ENCODE data around the gene LZTS3. TPM values are rescaled to one million over a fixed set of nuclear protein-coding genes. Genes with fewer than 3 reads are reported as not detected.

The LZTS3 gene
- total and polyA plus RNA-seq, 2 of the 13 experiments (the other 11 are each of a cell fraction or from before 2014, with no cell fraction given) = 10.1 to 31.3 TPM

DNA sequence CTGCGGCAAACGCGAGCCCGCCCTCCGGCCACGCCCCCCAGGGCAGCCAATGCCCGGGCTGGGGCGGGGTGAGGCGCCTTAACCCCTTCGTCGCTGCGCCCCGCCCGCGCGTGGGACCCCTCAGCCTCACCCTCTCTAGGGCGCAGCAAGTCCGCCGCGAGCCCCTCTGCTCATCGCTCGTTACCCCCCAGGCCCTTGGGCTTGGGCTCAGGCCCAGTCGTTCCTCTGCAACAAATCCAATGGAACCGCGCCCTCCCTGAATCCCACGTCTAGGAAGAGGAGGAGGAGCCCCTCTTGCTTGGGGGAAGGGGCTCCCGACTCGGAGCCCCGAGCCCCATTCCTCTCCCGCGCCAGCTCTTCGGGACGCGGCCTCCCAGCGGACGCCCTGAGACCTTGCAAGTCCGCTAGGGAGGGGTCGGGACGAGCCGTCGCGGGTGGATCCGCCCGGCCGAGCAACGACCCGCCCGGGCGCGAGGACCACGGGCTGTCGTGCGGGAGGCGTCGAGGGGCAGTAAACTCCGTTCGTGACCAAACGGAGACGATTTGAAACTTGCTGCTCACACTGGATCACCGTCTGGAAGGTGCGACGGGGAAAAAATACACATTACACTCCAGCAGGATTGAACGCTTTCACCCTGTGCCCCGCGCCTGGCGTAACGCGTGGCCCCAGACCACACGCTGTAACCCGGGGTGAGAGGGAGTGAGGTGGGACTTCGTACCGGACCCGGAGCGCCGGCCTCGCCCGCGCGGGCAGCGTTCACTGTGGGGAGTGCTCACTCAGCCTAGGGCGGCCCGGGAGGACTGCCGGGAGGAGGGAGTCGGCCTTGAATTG is 477 bp upstream of the LZTS3 start (continued):
- TF ChIP-seq ZNF34 (CRISPR knock-in tag; IDR thresholded peaks at IDR 0.05; ENCODE audit: borderline replicate concordance) = peak; percentile 98; the same call in 1 of the 2 replicates
- TF ChIP-seq FIP1L1 (IDR thresholded peaks at IDR 0.05; ENCODE audit: borderline replicate concordance, insufficient read depth, low read depth, low read length) = peak; percentile 93; the same call in 1 of the 2 replicates
- no peak for TF ChIP-seq SRF (IDR thresholded peaks at IDR 0.05; ENCODE audit: low read depth, low read length)
- no peak for TF ChIP-seq NCOA5 (CRISPR knock-in tag; IDR thresholded peaks at IDR 0.05)
- 0 out of 2 replicates have a peak, but pooled peaks have one; percentile 21 for TF ChIP-seq ZNF124 (CRISPR knock-in tag; IDR thresholded peaks at IDR 0.05)
- peak; percentile 87; the same call in 1 of the 2 replicates for TF ChIP-seq ZNF569 (CRISPR knock-in tag; IDR thresholded peaks at IDR 0.05; ENCODE audit: borderline replicate concordance)
- TF ChIP-seq, protein P1, sequence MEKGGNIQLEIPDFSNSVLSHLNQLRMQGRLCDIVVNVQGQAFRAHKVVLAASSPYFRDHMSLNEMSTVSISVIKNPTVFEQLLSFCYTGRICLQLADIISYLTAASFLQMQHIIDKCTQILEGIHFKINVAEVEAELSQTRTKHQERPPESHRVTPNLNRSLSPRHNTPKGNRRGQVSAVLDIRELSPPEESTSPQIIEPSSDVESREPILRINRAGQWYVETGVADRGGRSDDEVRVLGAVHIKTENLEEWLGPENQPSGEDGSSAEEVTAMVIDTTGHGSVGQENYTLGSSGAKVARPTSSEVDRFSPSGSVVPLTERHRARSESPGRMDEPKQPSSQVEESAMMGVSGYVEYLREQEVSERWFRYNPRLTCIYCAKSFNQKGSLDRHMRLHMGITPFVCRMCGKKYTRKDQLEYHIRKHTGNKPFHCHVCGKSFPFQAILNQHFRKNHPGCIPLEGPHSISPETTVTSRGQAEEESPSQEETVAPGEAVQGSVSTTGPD (CRISPR knock-in tag; IDR thresholded peaks at IDR 0.05) = no peak
- no peak for TF ChIP-seq TRIM24 (CRISPR knock-in tag; IDR thresholded peaks at IDR 0.05)
- TF ChIP-seq MXI1 (IDR thresholded peaks at IDR 0.05; ENCODE audit: borderline replicate concordance, low read depth, low read length) = peak; percentile 76; the same call in 2 of the 3 replicates
- no peak; the same call in 1 of the 2 replicates for TF ChIP-seq FOSL1 (CRISPR knock-in tag; IDR thresholded peaks at IDR 0.05; ENCODE audit: borderline replicate concordance)
- TF ChIP-seq NAIF1 (CRISPR knock-in tag; IDR thresholded peaks at IDR 0.05; ENCODE audit: borderline replicate concordance) = peak; percentile 83
- TF ChIP-seq, protein P2, sequence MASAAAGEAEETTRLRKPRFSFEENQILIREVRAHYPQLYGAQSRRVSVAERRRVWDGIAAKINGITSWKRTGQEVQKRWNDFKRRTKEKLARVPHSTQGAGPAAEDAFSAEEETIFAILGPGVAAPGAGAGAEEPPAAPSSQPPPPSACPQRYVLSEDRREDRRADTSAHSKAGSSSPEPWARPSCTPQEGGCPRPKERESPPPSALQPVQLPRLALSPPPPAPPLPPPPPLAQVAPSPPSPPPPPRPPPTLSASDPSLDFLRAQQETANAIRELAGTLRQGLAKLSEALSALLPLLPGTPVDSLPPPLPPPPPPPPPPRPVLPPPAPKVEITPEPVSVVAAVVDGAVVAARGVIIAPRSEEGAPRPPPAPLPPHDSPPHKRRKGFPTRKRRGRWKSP (CRISPR knock-in tag; IDR thresholded peaks at IDR 0.05) = peak; percentile 89; the same call in 1 of the 2 replicates
- TF ChIP-seq, protein P3, sequence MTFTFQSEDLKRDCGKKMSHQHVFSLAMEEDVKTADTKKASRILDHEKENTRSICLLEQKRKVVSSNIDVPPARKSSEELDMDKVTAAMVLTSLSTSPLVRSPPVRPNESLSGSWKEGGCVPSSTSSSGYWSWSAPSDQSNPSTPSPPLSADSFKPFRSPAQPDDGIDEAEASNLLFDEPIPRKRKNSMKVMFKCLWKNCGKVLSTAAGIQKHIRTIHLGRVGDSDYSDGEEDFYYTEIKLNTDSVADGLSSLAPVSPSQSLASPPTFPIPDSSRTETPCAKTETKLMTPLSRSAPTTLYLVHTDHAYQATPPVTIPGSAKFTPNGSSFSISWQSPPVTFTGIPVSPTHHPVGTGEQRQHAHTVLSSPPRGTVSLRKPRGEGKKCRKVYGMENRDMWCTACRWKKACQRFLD (CRISPR knock-in tag; IDR thresholded peaks at IDR 0.05; ENCODE audit: borderline replicate concordance) = peak; percentile 98
- TF ChIP-seq, protein P4, sequence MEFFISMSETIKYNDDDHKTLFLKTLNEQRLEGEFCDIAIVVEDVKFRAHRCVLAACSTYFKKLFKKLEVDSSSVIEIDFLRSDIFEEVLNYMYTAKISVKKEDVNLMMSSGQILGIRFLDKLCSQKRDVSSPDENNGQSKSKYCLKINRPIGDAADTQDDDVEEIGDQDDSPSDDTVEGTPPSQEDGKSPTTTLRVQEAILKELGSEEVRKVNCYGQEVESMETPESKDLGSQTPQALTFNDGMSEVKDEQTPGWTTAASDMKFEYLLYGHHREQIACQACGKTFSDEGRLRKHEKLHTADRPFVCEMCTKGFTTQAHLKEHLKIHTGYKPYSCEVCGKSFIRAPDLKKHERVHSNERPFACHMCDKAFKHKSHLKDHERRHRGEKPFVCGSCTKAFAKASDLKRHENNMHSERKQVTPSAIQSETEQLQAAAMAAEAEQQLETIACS (CRISPR knock-in tag; IDR thresholded peaks at IDR 0.05) = peak; percentile 72
- TF ChIP-seq RFXAP (CRISPR knock-in tag; IDR thresholded peaks at IDR 0.05; ENCODE audit: borderline replicate concordance) = peak; percentile 55
- TF ChIP-seq, protein P5, sequence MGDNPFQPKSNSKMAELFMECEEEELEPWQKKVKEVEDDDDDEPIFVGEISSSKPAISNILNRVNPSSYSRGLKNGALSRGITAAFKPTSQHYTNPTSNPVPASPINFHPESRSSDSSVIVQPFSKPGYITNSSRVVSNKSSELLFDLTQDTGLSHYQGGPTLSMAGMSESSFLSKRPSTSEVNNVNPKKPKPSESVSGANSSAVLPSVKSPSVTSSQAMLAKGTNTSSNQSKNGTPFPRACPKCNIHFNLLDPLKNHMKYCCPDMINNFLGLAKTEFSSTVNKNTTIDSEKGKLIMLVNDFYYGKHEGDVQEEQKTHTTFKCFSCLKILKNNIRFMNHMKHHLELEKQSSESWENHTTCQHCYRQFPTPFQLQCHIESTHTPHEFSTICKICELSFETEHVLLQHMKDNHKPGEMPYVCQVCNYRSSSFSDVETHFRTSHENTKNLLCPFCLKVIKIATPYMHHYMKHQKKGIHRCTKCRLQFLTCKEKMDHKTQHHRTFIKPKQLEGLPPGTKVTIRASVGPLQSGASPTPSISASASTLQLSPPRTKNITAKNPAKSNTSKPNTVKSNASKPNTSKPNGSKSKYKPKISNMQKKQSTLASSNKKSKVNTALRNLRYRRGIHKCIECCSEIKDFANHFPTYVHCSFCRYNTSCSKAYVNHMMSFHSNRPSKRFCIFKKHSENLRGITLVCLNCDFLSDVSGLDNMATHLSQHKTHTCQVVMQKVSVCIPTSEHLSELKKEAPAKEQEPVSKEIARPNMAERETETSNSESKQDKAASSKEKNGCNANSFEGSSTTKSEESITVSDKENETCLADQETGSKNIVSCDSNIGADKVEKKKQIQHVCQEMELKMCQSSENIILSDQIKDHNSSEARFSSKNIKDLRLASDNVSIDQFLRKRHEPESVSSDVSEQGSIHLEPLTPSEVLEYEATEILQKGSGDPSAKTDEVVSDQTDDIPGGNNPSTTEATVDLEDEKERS (CRISPR knock-in tag; IDR thresholded peaks at IDR 0.05) = peak; percentile 99
- no peak; the same call in 1 of the 2 replicates for TF ChIP-seq ZNF713 (CRISPR knock-in tag; IDR thresholded peaks at IDR 0.05)
- TF ChIP-seq ZNF496 (CRISPR knock-in tag; IDR thresholded peaks at IDR 0.05; ENCODE audit: insufficient replicate concordance) = no peak
- peak; percentile 64; the same call in 1 of the 2 replicates for TF ChIP-seq KLF11 (CRISPR knock-in tag; IDR thresholded peaks at IDR 0.05)
- peak; percentile 7; the same call in 1 of the 2 replicates for TF ChIP-seq ONECUT2 (CRISPR knock-in tag; IDR thresholded peaks at IDR 0.05)
